B cell (primary cell): ENCODE data around the gene ABCA13. TPM values are rescaled to one million over a fixed set of nuclear protein-coding genes. Genes with fewer than 3 reads are reported as not detected.

ENCODE experiments used
- ATAC-seq: fragments of 200-7000 bp; cut with Tn5 transposase; one replicate; pipeline ENCODE4 v1.10.0; 2021; ENCODE audit warnings: low read depth, mild to moderate bottlenecking, moderate number of reproducible peaks, moderate library complexity
- CTCF ChIA-PET: fragments of 350-600 bp; sonication (Branson Sonifier 250); formaldehyde crosslinking; loops from one replicate; lab custom pipeline; 2021; ENCODE audit warnings: antibody characterized with exemption, inconsistent platforms; lab: Charles Lee
- POLR2A ChIA-PET: fragments of 350-600 bp; sonication (Branson Sonifier 250); formaldehyde crosslinking; loops from one replicate; lab custom pipeline; 2021; ENCODE audit warnings: antibody characterized with exemption; lab: Charles Lee
- DNase-seq: peaks from one replicate; pipeline ENCODE4 v3.0.0; 2013
- H2AFZ ChIP-seq: 2 replicates; pipeline ENCODE4 v1.6.1; 2012; ENCODE audit warnings: mild to moderate bottlenecking, low read depth, low read length; ENCODE audit not compliant: insufficient read depth, poor library complexity, severe bottlenecking
- H3K27ac ChIP-seq, 2 donors: 1 replicate in 1 of 2; 2 replicates in 1 of 2; pipeline ENCODE4 v1.5.1; 2012 to 2013; ENCODE audit warnings: low read length in 2 of 2, mild to moderate bottlenecking in 2 of 2, moderate library complexity in 1 of 2
- H3K27me3 ChIP-seq, 4 experiments: fragments of 200-600 bp in 1 of 4; sonication (generic) in 1 of 4; replicated peaks in 1 of 4; 1 replicate in 2 of 4; 2 replicates in 2 of 4; pipeline versions ENCODE4 v1.6.1 to v1.7.0; 2013 to 2016; ENCODE audit warnings: low read length in 3 of 4, mild to moderate bottlenecking in 2 of 4, mixed read lengths in 1 of 4, moderate library complexity in 1 of 4; ENCODE audit not compliant: insufficient read depth in 4 of 4, control insufficient read depth in 3 of 4; ENCODE audit errors: control extremely low read depth in 1 of 4
- H3K36me3 ChIP-seq, 2 experiments: replicated peaks in 1 of 2; 1 replicate in 1 of 2; 2 replicates in 1 of 2; pipeline versions ENCODE4 v1.6.1 to v1.7.1; 2013; ENCODE audit warnings: low read length in 1 of 2; ENCODE audit not compliant: insufficient read depth in 2 of 2, control insufficient read depth in 1 of 2; ENCODE audit errors: control extremely low read depth in 1 of 2, extremely low read depth in 1 of 2
- H3K4me1 ChIP-seq, 2 donors: fragments of 200-600 bp in 1 of 2; sonication (generic) in 1 of 2; 1 replicate in 1 of 2; 2 replicates in 1 of 2; pipeline versions ENCODE4 v1.5.1 to v1.6.1; 2013 to 2017; ENCODE audit warnings: low read length in 2 of 2; ENCODE audit not compliant: control insufficient read depth in 2 of 2, insufficient read depth in 2 of 2
- H3K4me2 ChIP-seq: replicated peaks from 2 replicates; pipeline ENCODE3; 2012; ENCODE audit warnings: mild to moderate bottlenecking, low read depth, low read length; ENCODE audit not compliant: poor library complexity, severe bottlenecking
- H3K4me3 ChIP-seq, 5 experiments: fragments of 200-600 bp in 1 of 5; sonication (generic) in 1 of 5; 1 replicate in 3 of 5; 2 replicates in 2 of 5; pipeline versions ENCODE4 v1.5.1 to v1.7.0; 2011 to 2016; ENCODE audit warnings: low read length in 4 of 5, mild to moderate bottlenecking in 4 of 5, low read depth in 2 of 5, control low read depth in 1 of 5, moderate library complexity in 1 of 5; ENCODE audit not compliant: insufficient read depth in 1 of 5; ENCODE audit errors: control extremely low read depth in 1 of 5, extremely low read depth in 1 of 5
- H3K79me2 ChIP-seq: fragments of 200-600 bp; sonication (generic); one replicate; pipeline ENCODE4 v1.6.0; 2016; ENCODE audit warnings: low read length; ENCODE audit not compliant: control insufficient read depth, insufficient read depth
- H3K9ac ChIP-seq: fragments of 200-600 bp; sonication (generic); 2 replicates; pipeline ENCODE4 v1.6.1; 2017; ENCODE audit warnings: mild to moderate bottlenecking, low read length, moderate library complexity
- H3K9me3 ChIP-seq, 3 donors: one replicate each; pipeline versions ENCODE4 v1.6.1 to v1.7.1; 2013; ENCODE audit warnings: low read length in 2 of 3; ENCODE audit not compliant: control insufficient read depth in 2 of 3, insufficient read depth in 1 of 3; ENCODE audit errors: control extremely low read depth in 1 of 3
- H4K20me1 ChIP-seq: 2 replicates; pipeline ENCODE4 v1.6.0; 2012; ENCODE audit warnings: mild to moderate bottlenecking, low read length; ENCODE audit not compliant: insufficient read depth, control insufficient read depth, poor library complexity, severe bottlenecking
- H3K27ac Mint-ChIP-seq: one replicate; pipeline ENCODE4 v1.8.0; 2021; ENCODE audit warnings: mixed read lengths
- H3K27me3 Mint-ChIP-seq: one replicate; pipeline ENCODE4 v1.8.0; 2021; ENCODE audit warnings: mixed read lengths
- H3K4me1 Mint-ChIP-seq: one replicate; pipeline ENCODE4 v1.8.0; 2021; ENCODE audit warnings: mixed read lengths
- H3K4me3 Mint-ChIP-seq: one replicate; pipeline ENCODE4 v1.8.0; 2021; ENCODE audit warnings: mixed read lengths
- H3K9me3 Mint-ChIP-seq: one replicate; pipeline ENCODE4 v1.8.0; 2022; ENCODE audit warnings: mixed read lengths; ENCODE audit not compliant: insufficient read depth
- EZH2 ChIP-seq: IDR thresholded peaks from 2 replicates; pipeline ENCODE4 v1.6.1; 2012; ENCODE audit warnings: borderline replicate concordance, low read depth, mild to moderate bottlenecking, moderate library complexity, low read length; ENCODE audit not compliant: insufficient read depth, poor library complexity, severe bottlenecking
- WGBS: methylation state at CpG from one replicate; pipeline ENCODE4 v1.1.5; 2013; ENCODE audit warnings: missing lambda C conversion rate; ENCODE audit not compliant: insufficient coverage; 5-methylcytosine and 5-hydroxymethylcytosine counted together
- intact Hi-C: fragments of 100-400 bp; cut with micrococcal nuclease; formaldehyde crosslinking; loops from one replicate; pipeline ENCODE4 v1.10.0; 2022
- polyA plus RNA-seq: library from polyadenylated mRNA; depleted of rRNA; stranded (reverse); fragments of >200 nt; gene quantifications from 2 replicates; pipeline ENCODE4 v1.2.3, GENCODE V29; 2012
- total RNA-seq, 2 donors: library from RNA; stranded (reverse); fragments of 120-200 nt in 1 of 2; gene quantifications; 1 replicate in 1 of 2; 2 replicates in 1 of 2; pipeline versions ENCODE4 v1.2.3 to v1.2.4, GENCODE V29; 2013 to 2022
- TF ChIP-seq, protein P1 (sequence below): fragments of 200-600 bp; IDR thresholded peaks from one replicate; pipeline ENCODE4 v1.8.0; 2022; ENCODE audit warnings: antibody characterized with exemption, mild to moderate bottlenecking

Gene ABCA13
- total and polyA plus RNA-seq, 2 donors (not counting 1 experiment from before 2014, with no cell fraction given) = not detected

DNA sequence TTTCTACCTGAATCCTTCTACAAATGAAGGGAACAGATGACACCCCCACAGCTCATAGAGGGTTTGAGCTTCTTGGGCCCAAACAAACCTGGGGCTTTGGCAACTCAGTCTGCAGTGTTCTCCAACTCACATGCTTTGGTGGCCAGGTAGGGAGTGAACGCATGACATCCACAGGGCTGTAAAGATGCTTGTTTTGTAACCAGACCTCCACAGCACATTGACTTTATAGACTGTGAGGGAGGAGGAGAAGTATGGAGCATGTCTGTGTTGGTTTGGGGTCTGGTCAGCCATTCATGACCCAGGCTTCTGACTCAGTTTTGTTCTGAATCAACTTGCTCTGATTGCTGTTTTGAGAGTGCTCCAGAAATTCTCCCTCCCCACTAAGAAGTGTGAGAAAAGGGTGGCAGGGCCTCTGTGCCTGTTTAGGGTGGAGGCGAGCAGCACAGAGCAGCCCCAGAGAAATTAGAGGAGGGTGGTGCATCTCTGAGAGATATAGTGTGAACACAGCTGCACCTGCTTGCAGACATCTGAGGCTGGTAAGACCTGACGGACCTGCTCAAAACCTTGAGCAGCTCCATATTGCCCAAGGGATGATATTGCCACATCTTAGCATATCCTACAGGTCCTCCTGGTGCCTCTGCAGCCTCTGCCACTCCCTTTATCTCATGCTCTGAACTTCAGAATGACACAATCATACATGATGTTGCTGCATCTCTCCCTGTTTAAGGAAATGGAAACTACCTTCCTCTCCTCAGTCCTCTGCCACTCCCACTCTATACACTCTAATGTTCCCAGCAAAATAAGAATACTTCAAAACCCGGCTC, 287.7 kb downstream of the ABCA13 start:
- DNase-seq (no peak), ATAC-seq (no peak)
- Histone ChIP-seq H3K4me2 (no peak overlapping the region), H3K36me3 (no peaks in the 10 kb centered on the region), H4K20me1 (no peaks in the 10 kb centered on the region), H3K4me3 (no peak overlapping the region), H3K9ac (no peak overlapping the region), H3K27me3 (no peaks in the 10 kb centered on the region), H3K4me1 (no peaks in the 10 kb centered on the region), H3K9me3 (peaks cover 0 to 8% (median 0%) of the 10 kb centered on the region in 3 donors), H2AFZ (no peak overlapping the region), H3K79me2 (no peaks in the 10 kb centered on the region), H3K27ac (no peak overlapping the region)
- no peaks in the 10 kb centered on the region for H3K27me3 Mint-ChIP-seq
- no peaks in the 10 kb centered on the region for H3K9me3 Mint-ChIP-seq
- no peaks in the 10 kb centered on the region for H3K4me1 Mint-ChIP-seq
- H3K27ac Mint-ChIP-seq = no peak overlapping the region
- ChIA-PET POLR2A (no interaction called here), CTCF (no interaction called here)
- H3K4me3 Mint-ChIP-seq = no peak overlapping the region
- intact Hi-C loops = no loop called here
- TF ChIP-seq, protein P1, sequence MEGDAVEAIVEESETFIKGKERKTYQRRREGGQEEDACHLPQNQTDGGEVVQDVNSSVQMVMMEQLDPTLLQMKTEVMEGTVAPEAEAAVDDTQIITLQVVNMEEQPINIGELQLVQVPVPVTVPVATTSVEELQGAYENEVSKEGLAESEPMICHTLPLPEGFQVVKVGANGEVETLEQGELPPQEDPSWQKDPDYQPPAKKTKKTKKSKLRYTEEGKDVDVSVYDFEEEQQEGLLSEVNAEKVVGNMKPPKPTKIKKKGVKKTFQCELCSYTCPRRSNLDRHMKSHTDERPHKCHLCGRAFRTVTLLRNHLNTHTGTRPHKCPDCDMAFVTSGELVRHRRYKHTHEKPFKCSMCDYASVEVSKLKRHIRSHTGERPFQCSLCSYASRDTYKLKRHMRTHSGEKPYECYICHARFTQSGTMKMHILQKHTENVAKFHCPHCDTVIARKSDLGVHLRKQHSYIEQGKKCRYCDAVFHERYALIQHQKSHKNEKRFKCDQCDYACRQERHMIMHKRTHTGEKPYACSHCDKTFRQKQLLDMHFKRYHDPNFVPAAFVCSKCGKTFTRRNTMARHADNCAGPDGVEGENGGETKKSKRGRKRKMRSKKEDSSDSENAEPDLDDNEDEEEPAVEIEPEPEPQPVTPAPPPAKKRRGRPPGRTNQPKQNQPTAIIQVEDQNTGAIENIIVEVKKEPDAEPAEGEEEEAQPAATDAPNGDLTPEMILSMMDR = no peak
- TF ChIP-seq EZH2 = no peak
- WGBS = 86% methylated on average over 2 of the region's 4 CpGs

DNA sequence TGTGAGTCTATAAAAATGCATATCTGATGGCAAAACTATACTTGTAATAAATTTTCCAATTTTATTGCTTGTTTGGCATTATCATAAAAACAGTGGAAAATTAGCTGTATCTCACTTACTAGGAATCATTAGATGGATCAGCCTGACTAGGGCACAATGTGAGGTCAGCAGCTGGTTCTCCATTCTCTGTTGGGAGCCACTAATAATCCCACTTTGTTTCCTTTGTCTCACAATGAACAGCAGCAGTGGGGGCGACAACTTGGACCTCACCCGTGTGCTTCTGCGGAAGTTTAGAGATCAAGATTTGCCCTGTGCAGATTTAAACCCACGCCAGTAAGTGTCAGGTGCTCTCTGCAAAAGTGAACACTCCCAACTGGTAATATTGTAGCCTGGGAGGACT, 295.5 kb downstream of the ABCA13 start:
- H3K27me3 Mint-ChIP-seq = no peaks in the 10 kb centered on the region
- ChIA-PET CTCF (no interaction called here), POLR2A (no interaction called here)
- Histone ChIP-seq H3K4me3 (no peak overlapping the region), H3K79me2 (no peaks in the 10 kb centered on the region), H3K36me3 (no peaks in the 10 kb centered on the region), H3K9ac (no peak overlapping the region), H3K9me3 (peaks cover 0 to 5% (median 0%) of the 10 kb centered on the region in 3 donors), H3K27ac (no peak overlapping the region), H3K27me3 (no peaks in the 10 kb centered on the region), H4K20me1 (no peaks in the 10 kb centered on the region), H3K4me1 (no peaks in the 10 kb centered on the region), H3K4me2 (no peak overlapping the region), H2AFZ (no peak overlapping the region)
- no peaks in the 10 kb centered on the region for H3K4me1 Mint-ChIP-seq
- intact Hi-C loops = no loop called here
- DNase-seq (no peak), ATAC-seq (no peak)
- H3K4me3 Mint-ChIP-seq = no peak overlapping the region
- TF ChIP-seq EZH2 = no peak
- TF ChIP-seq, protein P1 = no peak
- no peak overlapping the region for H3K27ac Mint-ChIP-seq
- 100% methylated on average over 3 of the region's 4 CpGs for WGBS
- H3K9me3 Mint-ChIP-seq = no peaks in the 10 kb centered on the region
